Tibial nerve (tissue), 4 donors: ENCODE data around the gene DGKQ.

Experiments used
- CTCF ChIP-seq, 5 experiments: fragments of 200-600 bp in 3 of 5; fragments of 450-650 bp in 2 of 5; sonication (generic) in 3 of 5; IDR thresholded peaks; one replicate each; pipeline ENCODE4 v1.5.1; 2016 to 2019; ENCODE audit warnings: antibody characterized with exemption in 5 of 5, mild to moderate bottlenecking in 3 of 5, moderate library complexity in 2 of 5
- EP300 ChIP-seq, 2 donors: sonication (generic); formaldehyde crosslinking; IDR thresholded peaks; one replicate each; pipeline ENCODE4 v1.6.1; 2017; ENCODE audit warnings: antibody characterized with exemption in 2 of 2, mild to moderate bottlenecking in 1 of 2
- POLR2A ChIP-seq, 2 donors: fragments of 450-650 bp; IDR thresholded peaks; one replicate each; pipeline ENCODE4 v1.6.1; 2017; ENCODE audit warnings: antibody characterized with exemption in 2 of 2, mild to moderate bottlenecking in 2 of 2, moderate library complexity in 2 of 2

DNA sequence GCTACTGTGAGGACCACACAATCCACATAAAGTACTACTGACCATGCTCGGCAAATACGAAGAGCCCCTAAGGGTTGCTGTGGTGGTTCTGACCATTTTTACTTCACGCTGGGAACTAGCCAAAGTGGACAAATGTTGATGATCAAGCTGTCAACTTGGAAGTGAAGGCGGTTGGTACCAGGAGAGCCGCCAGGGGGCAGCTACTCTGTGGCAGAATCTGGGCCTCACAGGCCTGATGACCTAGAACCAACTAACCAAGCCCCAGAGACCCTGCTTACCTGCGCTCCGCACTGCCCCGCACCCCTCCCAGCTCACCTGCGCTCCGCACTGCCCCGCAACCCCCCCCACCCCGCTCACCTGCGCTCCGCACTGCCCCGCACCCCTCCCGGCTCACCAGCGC is 46.8 kb downstream of the DGKQ start:
- TF ChIP-seq CTCF (IDR thresholded peaks at IDR 0.05): no peak
- TF ChIP-seq EP300 (IDR thresholded peaks at IDR 0.05): no peak
- no peak for TF ChIP-seq POLR2A (IDR thresholded peaks at IDR 0.05)
